MCF 10A (cell line): ENCODE results near the gene SLC35A4. TPM values are rescaled to one million over a fixed set of nuclear protein-coding genes. Genes with fewer than 3 reads are reported as not detected.

ENCODE experiments used
- BruUV-seq: library from RNA; stranded (reverse); fragments of 400-500 nt; replicated peaks from 2 replicates; lab custom pipeline; 2021; lab: Mats Ljungman, UMichigan
- CTCF ChIA-PET: fragments of 300-600 bp; sonication (Branson Sonifier 250); formaldehyde crosslinking; extraction: SDS; loops from one replicate; lab custom pipeline; 2021; ENCODE audit warnings: antibody characterized with exemption, inconsistent platforms; lab: Yijun Ruan, JAX
- POLR2A ChIA-PET: fragments of 300-600, 350-650 bp; sonication (Branson Sonifier 250); formaldehyde crosslinking; extraction: SDS; loops from one replicate; lab custom pipeline; 2020; ENCODE audit warnings: antibody characterized with exemption, inconsistent platforms; lab: Yijun Ruan, JAX
- DNase-seq: peaks from one replicate; pipeline ENCODE4 v3.0.0-alpha.2; 2018; ENCODE audit not compliant: unreplicated experiment
- H3K27ac Mint-ChIP-seq: one replicate; pipeline ENCODE4 v1.8.0; 2022; ENCODE audit warnings: mild to moderate bottlenecking, low read depth, mixed read lengths; ENCODE audit not compliant: unreplicated experiment
- H3K27me3 Mint-ChIP-seq: one replicate; pipeline ENCODE4 v1.8.0; 2022; ENCODE audit warnings: mixed read lengths; ENCODE audit not compliant: insufficient read depth, unreplicated experiment
- H3K36me3 Mint-ChIP-seq: one replicate; pipeline ENCODE4 v1.8.0; 2022; ENCODE audit warnings: mild to moderate bottlenecking, moderate library complexity, mixed read lengths; ENCODE audit not compliant: insufficient read depth, unreplicated experiment
- H3K4me1 Mint-ChIP-seq: one replicate; pipeline ENCODE4 v1.8.0; 2022; ENCODE audit warnings: mixed read lengths; ENCODE audit not compliant: insufficient read depth, unreplicated experiment
- H3K4me3 Mint-ChIP-seq: one replicate; pipeline ENCODE4 v1.8.0; 2022; ENCODE audit warnings: mild to moderate bottlenecking, moderate library complexity, mixed read lengths; ENCODE audit not compliant: unreplicated experiment
- H3K9me3 Mint-ChIP-seq: one replicate; pipeline ENCODE4 v1.8.0; 2022; ENCODE audit warnings: mixed read lengths; ENCODE audit not compliant: unreplicated experiment
- CTCF ChIP-seq: fragments of 200-600 bp; IDR thresholded peaks from one replicate; pipeline ENCODE4 v1.8.0; 2022; ENCODE audit warnings: antibody characterized with exemption, mild to moderate bottlenecking; ENCODE audit not compliant: unreplicated experiment
- intact Hi-C: fragments of 100-400 bp; cut with micrococcal nuclease; formaldehyde crosslinking; loops from 2 replicates; pipeline ENCODE4 v1.14.1; 2022
- total RNA-seq: library from RNA; stranded (reverse); gene quantifications from 2 replicates; pipeline ENCODE4 v1.2.3, GENCODE V29; 2022

Gene SLC35A4
- total RNA-seq, 1 experiment from 2014 or later = 84.0 TPM

- peaks cover 24% of the 10 kb centered on the region for H3K36me3 Mint-ChIP-seq
- H3K9me3 Mint-ChIP-seq = no peaks in the 10 kb centered on the region
- no peak overlapping the region for H3K27ac Mint-ChIP-seq
- ChIA-PET POLR2A (interaction anchor here (0.6 to 10.4 kb wide), 4 partner anchors 13 to 148 kb away, joined by 3 to 169 read pairs (median 4); partner anchors contain the start of genes IK and NDUFA2), CTCF (interaction anchor here (0.6 to 2.3 kb wide), 4 partner anchors 23 to 68 kb away, joined by 3 to 6 read pairs (median 4); partner anchors contain the start of genes EIF4EBP3 and TMCO6)
- no TSS peak for BruUV-seq
- H3K4me1 Mint-ChIP-seq = peaks cover 8% of the 10 kb centered on the region
- no peak for TF ChIP-seq CTCF
- no peaks in the 10 kb centered on the region for H3K27me3 Mint-ChIP-seq
- DNase-seq = no peak
- intact Hi-C loops = no loop called here
- no peak overlapping the region for H3K4me3 Mint-ChIP-seq
These were observed 6.5 kb downstream of the SLC35A4 start for GRCh38 chr5:140571105-140571504.

- Mint-ChIP-seq H3K4me3 (no peak overlapping the region), H3K36me3 (peaks cover 3% of the 10 kb centered on the region), H3K9me3 (no peaks in the 10 kb centered on the region), H3K4me1 (no peaks in the 10 kb centered on the region), H3K27ac (no peak overlapping the region), H3K27me3 (no peaks in the 10 kb centered on the region)
- TF ChIP-seq CTCF = no peak
- no peak for DNase-seq
- POLR2A ChIA-PET = interaction anchor here (0.9 to 3.7 kb wide), 4 partner anchors 61 to 173 kb away, joined by 3 to 20 read pairs (median 4); partner anchors contain the start of genes HARS1, HARS2, IK and NDUFA2
- CTCF ChIA-PET = interaction anchor here (0.5 to 4.5 kb wide), 6 partner anchors 9 to 68 kb away, joined by 3 to 41 read pairs (median 6); partner anchors contain the start of genes APBB3 and SLC35A4
- no TSS peak for BruUV-seq
- intact Hi-C loops = no loop called here
These were observed 9.1 kb downstream of the SLC35A4 start for GRCh38 chr5:140573683-140574082.

GRCh38 chr5:140574165-140574564, 9.5 kb downstream of the SLC35A4 start:
- DNase-seq = no peak
- ChIA-PET CTCF (interaction anchor here (0.5 to 4.5 kb wide), 10 partner anchors 9 to 72 kb away, joined by 3 to 41 read pairs (median 6); partner anchors contain the start of genes APBB3 and SLC35A4), POLR2A (interaction anchor here (0.9 to 3.7 kb wide), 5 partner anchors 61 to 173 kb away, joined by 3 to 20 read pairs (median 4); partner anchors contain the start of genes HARS1, HARS2, IK and NDUFA2)
- no peak for TF ChIP-seq CTCF
- Mint-ChIP-seq H3K9me3 (no peaks in the 10 kb centered on the region), H3K4me3 (no peak overlapping the region), H3K36me3 (no peaks in the 10 kb centered on the region), H3K4me1 (no peaks in the 10 kb centered on the region), H3K27me3 (no peaks in the 10 kb centered on the region), H3K27ac (no peak overlapping the region)
- intact Hi-C loops = no loop called here
- no TSS peak for BruUV-seq

- Mint-ChIP-seq H3K27me3 (no peaks in the 10 kb centered on the region), H3K9me3 (no peaks in the 10 kb centered on the region), H3K4me1 (no peaks in the 10 kb centered on the region), H3K36me3 (no peaks in the 10 kb centered on the region), H3K27ac (no peak overlapping the region), H3K4me3 (no peak overlapping the region)
- BruUV-seq = no TSS peak
- intact Hi-C loops = loop anchor here (1.0 kb wide), 5 partner anchors 60 to 145 kb away; partner anchors contain the start of genes HARS1, HARS2, TMCO6 and WDR55
- ChIA-PET POLR2A (interaction anchor here (0.9 to 3.7 kb wide), 6 partner anchors 17 to 89 kb away, joined by 3 to 20 read pairs (median 3); partner anchors contain the start of genes IK and NDUFA2), CTCF (interaction anchor here (0.7 to 4.5 kb wide), 17 partner anchors 10 to 211 kb away, joined by 3 to 41 read pairs (median 5); partner anchors contain the start of genes APBB3, HARS1, HARS2 and SLC35A4)
- DNase-seq = peak; percentile 92
- TF ChIP-seq CTCF = peak; percentile 82
These were observed 10.7 kb downstream of the SLC35A4 start for GRCh38 chr5:140575309-140575708.
